Uterus (tissue), 4 donors: ENCODE data around the gene PPFIBP1. TPM values are rescaled to one million over a fixed set of nuclear protein-coding genes. Genes with fewer than 3 reads are reported as not detected.

ENCODE experiments used
- DNase-seq, 2 donors: peaks; one replicate each; pipeline ENCODE4 v3.0.0-alpha.2; 2019 to 2020
- H3K27ac ChIP-seq, 2 donors: fragments of 200-600 bp; sonication (generic); 1 replicate in 1 of 2; 2 replicates in 1 of 2; pipeline ENCODE4 v1.5.1; 2016 to 2018
- H3K27me3 ChIP-seq, 2 donors: fragments of 200-600 bp; sonication (generic); one replicate each; pipeline ENCODE4 v1.5.1; 2018 to 2019; ENCODE audit warnings: control low read depth in 1 of 2
- H3K36me3 ChIP-seq, 2 donors: fragments of 200-600 bp; sonication (generic); one replicate each; pipeline ENCODE4 v1.5.1; 2019; ENCODE audit warnings: control low read depth in 1 of 2
- H3K4me1 ChIP-seq, 2 donors: fragments of 200-600 bp; sonication (generic); one replicate each; pipeline ENCODE4 v1.5.1; 2018 to 2019; ENCODE audit warnings: control low read depth in 1 of 2
- H3K4me3 ChIP-seq, 2 donors: fragments of 200-600 bp; sonication (generic); 1 replicate in 1 of 2; 2 replicates in 1 of 2; pipeline ENCODE4 v1.5.1; 2018 to 2019; ENCODE audit warnings: mild to moderate bottlenecking in 1 of 2
- H3K9me3 ChIP-seq, 2 donors: fragments of 200-600 bp; sonication (generic); one replicate each; pipeline ENCODE4 v1.5.1; 2019; ENCODE audit warnings: control low read depth in 1 of 2
- CTCF ChIP-seq, 4 experiments: fragments of 200-600 bp in 2 of 4; fragments of 450-650 bp in 2 of 4; sonication (generic) in 2 of 4; IDR thresholded peaks; one replicate each; pipeline ENCODE4 v1.5.1; 2016 to 2019; ENCODE audit warnings: antibody characterized with exemption in 4 of 4, mild to moderate bottlenecking in 2 of 4, moderate library complexity in 1 of 4
- POLR2A ChIP-seq, 2 donors: fragments of 450-650 bp; IDR thresholded peaks; one replicate each; pipeline ENCODE4 v1.6.1; 2016; ENCODE audit warnings: antibody characterized with exemption in 2 of 2, mild to moderate bottlenecking in 1 of 2, moderate library complexity in 1 of 2
- intact Hi-C: fragments of 100-400 bp; cut with DNase I; formaldehyde crosslinking; loops from one replicate; pipeline ENCODE4 v1.15.1; 2023; ENCODE audit warnings: low total_unique reads
- total RNA-seq, 4 donors: library from RNA; depleted of rRNA in 3 of 4; stranded (reverse); fragments of >200 nt in 3 of 4; gene quantifications; one replicate each; pipeline versions ENCODE4 v1.1.0 to v1.2.4, GENCODE V29; 2014 to 2023
- donor health status: DM: yes; HTN: yes; CAD: no.

PPFIBP1 gene
- total RNA-seq, 4 donors from 2014 or later = 43.8 to 139 (median 82.7) TPM

- Histone ChIP-seq H3K36me3 (no peaks in the 10 kb centered on the region), H3K27ac (no peak overlapping the region), H3K4me3 (no peak overlapping the region), H3K4me1 (no peaks in the 10 kb centered on the region), H3K27me3 (no peaks in the 10 kb centered on the region), H3K9me3 (no peaks in the 10 kb centered on the region)
- intact Hi-C loops = no loop called here
- no peak for DNase-seq
- TF ChIP-seq POLR2A (IDR thresholded peaks at IDR 0.05) (no peak), CTCF (IDR thresholded peaks at IDR 0.05) (no peak)
Observed at GRCh38 chr12:27682534-27682933, 158.5 kb downstream of the PPFIBP1 start.

GRCh38 chr12:27685274-27685673 lies 161.3 kb downstream of the PPFIBP1 start:
- Histone ChIP-seq H3K27me3 (no peaks in the 10 kb centered on the region), H3K36me3 (no peaks in the 10 kb centered on the region)
- no peak for TF ChIP-seq CTCF (IDR thresholded peaks at IDR 0.05)
- TF ChIP-seq POLR2A (IDR thresholded peaks at IDR 0.05) = no peak

GRCh38 chr12:27686147-27686546 lies 162.1 kb downstream of the PPFIBP1 start:
- intact Hi-C loops = no loop called here
- TF ChIP-seq POLR2A (IDR thresholded peaks at IDR 0.05) = no peak
- Histone ChIP-seq H3K36me3 (no peaks in the 10 kb centered on the region), H3K27me3 (no peaks in the 10 kb centered on the region), H3K4me3 (no peak overlapping the region), H3K27ac (no peak overlapping the region), H3K9me3 (no peaks in the 10 kb centered on the region), H3K4me1 (no peaks in the 10 kb centered on the region)
- DNase-seq = no peak

More at GRCh38 chr12:27685274-27685673, 161.3 kb downstream of the PPFIBP1 start:
- H3K27ac ChIP-seq = no peak overlapping the region
- DNase-seq = no peak
- H3K4me1 ChIP-seq = no peaks in the 10 kb centered on the region
- H3K9me3 ChIP-seq = no peaks in the 10 kb centered on the region
- no peak overlapping the region for H3K4me3 ChIP-seq
- intact Hi-C loops = no loop called here

GRCh38 chr12:27688671-27689070 lies 164.7 kb downstream of the PPFIBP1 start:
- no peaks in the 10 kb centered on the region for H3K9me3 ChIP-seq
- no peak for DNase-seq
- TF ChIP-seq CTCF (IDR thresholded peaks at IDR 0.05) (no peak), POLR2A (IDR thresholded peaks at IDR 0.05) (no peak)
- no peaks in the 10 kb centered on the region for H3K4me1 ChIP-seq
- H3K27ac ChIP-seq = no peak overlapping the region
- intact Hi-C loops = no loop called here
- H3K27me3 ChIP-seq = no peaks in the 10 kb centered on the region
- H3K4me3 ChIP-seq = no peak overlapping the region
- no peaks in the 10 kb centered on the region for H3K36me3 ChIP-seq

GRCh38 chr12:27689558-27690180 lies 165.7 kb downstream of the PPFIBP1 start:
- intact Hi-C loops = no loop called here
- Histone ChIP-seq H3K27ac (no peak overlapping the region), H3K9me3 (no peaks in the 10 kb centered on the region), H3K27me3 (no peaks in the 10 kb centered on the region), H3K4me1 (no peaks in the 10 kb centered on the region), H3K36me3 (no peaks in the 10 kb centered on the region), H3K4me3 (no peak overlapping the region)
- DNase-seq = no peak
- no peak for TF ChIP-seq CTCF (IDR thresholded peaks at IDR 0.05)
- TF ChIP-seq POLR2A (IDR thresholded peaks at IDR 0.05) = no peak

GRCh38 chr12:27693403-27693802 lies 169.4 kb downstream of the PPFIBP1 start:
- Histone ChIP-seq H3K9me3 (no peaks in the 10 kb centered on the region), H3K4me3 (no peak overlapping the region), H3K27me3 (no peaks in the 10 kb centered on the region), H3K27ac (no peak overlapping the region), H3K36me3 (no peaks in the 10 kb centered on the region), H3K4me1 (no peaks in the 10 kb centered on the region)
- no peak for TF ChIP-seq CTCF (IDR thresholded peaks at IDR 0.05)
- TF ChIP-seq POLR2A (IDR thresholded peaks at IDR 0.05) = no peak
- no peak for DNase-seq
- intact Hi-C loops = no loop called here
